ENCODE measurements around the gene ZNF579. TPM values are rescaled to one million over a fixed set of nuclear protein-coding genes. Genes with fewer than 3 reads are reported as not detected.

ZNF579 gene
- total RNA-seq, 1 experiment from 2014 or later, result 7.9 TPM

DNA sequence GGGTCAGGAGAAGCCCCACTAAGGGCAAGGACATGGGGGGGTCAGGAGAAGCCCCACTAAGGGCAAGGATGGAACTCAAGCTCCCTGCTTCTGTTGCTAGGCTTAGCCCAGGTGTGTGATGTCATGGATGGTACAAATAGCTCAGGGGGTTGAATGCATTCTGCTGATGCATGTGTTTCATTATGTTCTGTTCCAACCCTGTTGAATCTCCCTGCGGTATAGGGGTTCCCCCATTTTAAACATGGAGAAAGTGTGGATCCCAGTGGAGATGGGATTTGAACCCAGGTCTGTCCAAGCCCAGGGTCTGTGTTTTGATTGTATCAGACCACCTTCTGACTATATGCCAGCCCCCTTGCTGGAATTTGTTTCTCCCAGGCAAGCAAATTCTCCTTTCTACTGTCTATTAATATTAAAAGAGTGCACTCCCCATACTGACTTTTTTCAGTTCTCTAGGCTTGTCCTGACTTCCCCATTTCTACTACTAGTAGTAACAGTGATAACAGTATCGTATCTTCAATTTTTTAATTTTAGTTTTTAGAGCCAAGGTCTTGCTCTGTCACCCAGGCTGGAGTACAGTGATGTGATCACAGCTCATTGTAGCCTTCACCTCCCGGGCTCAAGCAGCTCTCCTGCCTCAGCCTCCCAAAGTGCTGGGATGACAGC is 31.5 kb upstream of the ZNF579 start:
- no peak for DNase-seq (ENCODE audit: low spot score)

DNA sequence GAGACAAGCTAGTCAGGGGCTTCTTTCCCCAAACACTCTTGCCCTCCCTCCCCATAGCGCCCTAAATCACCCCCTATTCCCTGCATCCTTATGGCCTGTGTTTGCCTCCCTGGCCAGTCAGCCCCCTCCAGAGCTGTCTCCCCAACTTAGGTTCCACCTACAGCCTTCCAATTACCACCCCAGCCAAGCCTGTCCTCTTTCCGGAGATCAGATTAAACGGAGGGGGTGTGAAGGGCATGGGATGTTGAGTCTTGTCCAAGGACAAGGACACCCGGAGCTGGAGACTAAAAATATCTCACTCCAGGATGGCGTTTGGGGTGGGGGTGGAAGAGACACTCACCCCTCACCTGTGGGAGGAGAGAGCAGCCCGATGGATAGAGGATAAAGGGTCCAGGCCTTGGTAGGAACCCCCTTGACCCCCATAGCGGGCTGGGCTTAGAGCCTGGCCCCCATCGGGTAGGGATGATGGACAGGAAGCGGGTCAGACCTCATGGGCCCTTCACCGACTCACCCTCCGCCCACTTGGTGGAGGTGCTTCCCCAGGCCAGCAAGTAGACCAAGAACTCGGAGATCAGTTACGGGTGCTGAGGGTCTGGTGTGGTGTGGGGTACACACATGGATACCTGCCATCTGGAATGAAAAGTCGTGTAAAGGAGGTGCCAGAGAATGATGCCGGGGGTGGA is 30.8 kb upstream of the ZNF579 start:
- no peak for DNase-seq (ENCODE audit: low spot score)

DNA sequence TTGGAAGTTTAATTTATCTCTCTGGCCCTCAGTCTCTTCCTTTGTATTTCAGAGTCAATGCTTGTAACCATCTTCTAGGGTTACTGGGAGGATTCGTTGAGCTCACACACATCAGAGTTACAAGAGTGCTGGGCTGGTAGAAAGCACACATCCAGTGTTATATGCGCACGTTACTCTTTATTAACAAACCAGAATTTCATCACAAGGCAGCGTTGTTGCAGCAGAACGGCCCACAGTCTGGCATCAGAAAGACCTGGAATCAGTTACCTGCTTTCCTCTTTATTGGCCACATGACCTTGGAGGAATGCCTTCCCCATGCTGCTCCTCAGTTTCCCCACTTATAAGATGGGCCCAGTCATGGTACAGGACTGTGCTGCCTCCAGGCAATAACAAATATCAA is 28.7 kb upstream of the ZNF579 start:
- no peak for DNase-seq (ENCODE audit: low spot score)

DNA sequence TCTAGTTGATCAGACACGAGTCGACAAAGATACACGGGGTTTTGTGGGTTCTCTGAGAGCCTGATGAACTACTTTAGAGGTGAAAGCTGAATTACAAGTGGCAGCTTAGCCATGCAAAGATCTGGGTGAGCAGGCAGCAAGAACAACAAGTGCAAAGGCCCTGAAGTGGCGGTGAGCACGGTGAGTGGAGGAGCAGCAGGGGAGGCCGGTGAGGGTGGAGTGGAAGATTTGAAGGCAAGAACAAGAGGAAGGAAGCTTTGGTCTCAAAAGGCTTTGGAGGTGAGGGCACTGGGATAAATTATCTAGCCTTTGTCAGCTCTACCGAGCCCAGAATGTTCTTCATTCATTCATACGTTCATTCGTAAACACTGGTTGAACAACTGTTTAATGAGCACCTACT is 26.2 kb upstream of the ZNF579 start:
- no peak for DNase-seq (ENCODE audit: low spot score)

DNA sequence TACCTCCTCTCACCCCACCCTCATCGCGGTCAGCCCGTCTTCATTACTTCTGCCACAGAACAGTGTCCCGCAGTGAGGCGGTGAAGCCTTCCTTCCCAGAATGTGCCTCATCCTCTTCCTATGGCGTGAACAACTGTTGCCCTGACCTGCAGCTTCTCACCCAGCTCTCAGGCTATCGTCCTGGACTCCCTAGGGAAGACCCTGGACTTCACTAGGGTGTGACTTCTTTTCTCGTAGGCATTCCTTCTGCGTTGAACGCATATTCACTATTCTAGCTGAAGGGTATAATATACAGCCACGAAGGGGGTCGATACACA is 25.8 kb upstream of the ZNF579 start:
- DNase-seq (ENCODE audit: low spot score), result no peak

DNA sequence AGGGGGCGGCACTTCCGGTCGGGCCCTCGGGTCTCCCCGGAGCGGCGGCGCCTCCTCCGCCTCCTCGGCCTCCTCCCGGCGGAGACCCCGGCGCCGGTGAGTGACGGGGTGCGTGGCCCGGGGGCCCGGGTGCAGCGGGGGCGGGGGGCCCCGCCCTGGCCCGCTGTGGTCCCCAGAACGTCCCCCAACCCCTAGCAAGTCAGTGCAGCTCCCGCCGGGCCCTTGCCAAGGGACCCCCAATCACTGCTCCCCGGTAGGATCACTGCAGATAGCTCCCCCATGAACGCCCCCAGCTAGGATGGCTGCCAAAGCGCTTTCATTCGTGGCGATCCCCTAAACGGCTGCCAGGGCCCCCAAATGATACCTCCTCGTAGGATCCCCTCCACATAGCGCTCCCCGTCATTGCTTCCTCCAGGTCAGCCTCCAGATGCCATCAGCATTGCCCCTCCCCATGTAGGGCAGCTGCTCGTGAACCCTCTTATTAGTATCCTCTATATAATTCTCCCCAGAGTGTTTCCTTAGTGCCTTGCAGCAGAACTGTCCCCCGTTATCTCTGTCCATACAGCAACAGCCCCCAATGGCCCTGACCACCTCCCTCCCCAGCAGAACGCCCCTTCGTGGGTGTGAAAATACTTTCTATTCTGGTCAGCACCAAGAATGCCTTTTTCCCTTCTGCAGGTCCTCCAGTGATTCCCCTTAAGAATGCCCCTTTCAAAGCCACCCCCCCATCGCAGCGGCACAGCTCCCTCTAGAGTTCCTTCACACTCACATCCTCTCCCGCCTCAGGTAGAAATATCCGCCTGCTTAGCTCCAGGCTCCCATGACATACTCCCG is 25.2 kb upstream of the ZNF579 start, which contains the start of gene ZNF865:
ZNF865 (plus strand) TSS at position 11 of the 834 bp plus-strand sequence. CDS start 7,972 bp downstream, outside the sequence.
- peak; percentile 94 for DNase-seq (ENCODE audit: low spot score)

DNA sequence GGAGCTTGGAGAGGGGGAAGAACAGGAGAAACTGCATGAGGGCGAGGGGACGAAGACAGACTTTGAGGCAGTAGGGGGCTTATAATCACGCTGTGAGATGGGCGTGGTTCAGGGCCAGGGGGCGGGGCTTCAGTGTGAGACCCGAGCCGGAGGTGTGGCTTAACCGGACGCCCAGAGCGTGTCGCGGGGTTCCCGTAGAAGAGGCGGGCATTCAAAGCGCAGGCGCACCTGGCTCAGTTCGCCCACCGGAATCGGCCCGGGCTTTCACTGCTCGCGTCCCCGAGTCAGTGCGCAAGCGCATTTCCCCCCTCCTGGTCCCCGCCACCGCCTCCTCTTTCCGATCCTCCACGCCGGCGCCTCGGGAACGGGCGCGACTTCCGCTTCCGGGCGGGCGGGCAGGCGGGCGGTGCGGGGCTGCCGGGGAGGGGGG is 24.6 kb upstream of the ZNF579 start:
- peak; percentile 100 for DNase-seq (ENCODE audit: low spot score)

DNA sequence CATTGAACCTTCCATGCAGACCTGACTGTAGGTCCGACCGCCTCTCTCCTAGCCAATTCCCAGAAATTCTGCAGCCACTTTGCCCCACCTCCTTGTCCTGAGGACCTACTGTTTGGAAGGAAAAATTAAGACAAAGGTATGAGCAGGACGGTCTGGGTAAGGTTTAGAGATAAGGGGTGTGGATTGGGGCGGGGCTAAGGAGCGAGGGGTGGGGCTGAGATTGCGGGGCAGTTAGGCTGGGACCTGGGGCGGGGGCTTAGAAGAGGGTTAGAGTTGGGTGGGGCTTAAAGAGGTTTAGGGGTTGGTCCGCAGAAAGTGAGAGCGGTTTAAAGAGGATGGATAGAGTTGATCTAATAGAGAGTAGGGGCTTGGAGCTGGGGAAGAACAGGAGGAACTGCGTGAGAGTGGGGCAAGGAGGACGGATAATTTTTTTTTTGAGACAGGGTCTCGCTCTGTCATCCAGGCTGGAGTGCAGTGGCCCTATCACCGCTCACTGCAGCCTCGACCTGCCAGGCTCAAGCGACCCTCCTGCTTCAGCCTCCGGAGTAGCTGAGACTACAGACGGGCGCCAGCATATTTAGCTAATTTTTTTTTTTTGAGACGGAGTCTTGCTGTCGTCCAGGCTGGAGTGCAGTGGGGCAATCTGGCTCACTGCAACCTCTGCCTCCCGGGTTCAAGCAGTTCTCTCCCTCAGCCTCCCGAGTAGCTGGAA is 23.1 kb upstream of the ZNF579 start:
- DNase-seq (ENCODE audit: low spot score), result no peak

DNA sequence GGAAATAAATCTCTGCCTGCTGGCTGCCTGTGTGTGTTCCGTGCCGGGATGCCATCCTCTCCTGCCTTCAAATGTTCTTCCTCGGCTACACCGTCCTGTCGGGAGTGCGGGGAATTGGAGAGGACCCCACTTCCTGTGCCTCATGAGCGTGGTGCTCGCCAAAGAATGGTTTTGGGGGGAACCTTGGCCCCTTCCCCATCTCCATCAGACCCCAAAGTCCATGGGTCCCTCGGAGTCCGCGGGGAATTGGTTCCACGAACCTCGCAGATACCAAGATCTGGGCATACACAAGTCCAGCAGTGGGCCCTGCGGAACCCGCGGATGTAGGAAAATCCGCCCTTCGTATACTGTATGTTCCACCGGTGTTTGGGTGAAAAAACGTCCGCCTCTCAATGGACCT is 22.5 kb upstream of the ZNF579 start:
- no peak for DNase-seq (ENCODE audit: low spot score)

DNA sequence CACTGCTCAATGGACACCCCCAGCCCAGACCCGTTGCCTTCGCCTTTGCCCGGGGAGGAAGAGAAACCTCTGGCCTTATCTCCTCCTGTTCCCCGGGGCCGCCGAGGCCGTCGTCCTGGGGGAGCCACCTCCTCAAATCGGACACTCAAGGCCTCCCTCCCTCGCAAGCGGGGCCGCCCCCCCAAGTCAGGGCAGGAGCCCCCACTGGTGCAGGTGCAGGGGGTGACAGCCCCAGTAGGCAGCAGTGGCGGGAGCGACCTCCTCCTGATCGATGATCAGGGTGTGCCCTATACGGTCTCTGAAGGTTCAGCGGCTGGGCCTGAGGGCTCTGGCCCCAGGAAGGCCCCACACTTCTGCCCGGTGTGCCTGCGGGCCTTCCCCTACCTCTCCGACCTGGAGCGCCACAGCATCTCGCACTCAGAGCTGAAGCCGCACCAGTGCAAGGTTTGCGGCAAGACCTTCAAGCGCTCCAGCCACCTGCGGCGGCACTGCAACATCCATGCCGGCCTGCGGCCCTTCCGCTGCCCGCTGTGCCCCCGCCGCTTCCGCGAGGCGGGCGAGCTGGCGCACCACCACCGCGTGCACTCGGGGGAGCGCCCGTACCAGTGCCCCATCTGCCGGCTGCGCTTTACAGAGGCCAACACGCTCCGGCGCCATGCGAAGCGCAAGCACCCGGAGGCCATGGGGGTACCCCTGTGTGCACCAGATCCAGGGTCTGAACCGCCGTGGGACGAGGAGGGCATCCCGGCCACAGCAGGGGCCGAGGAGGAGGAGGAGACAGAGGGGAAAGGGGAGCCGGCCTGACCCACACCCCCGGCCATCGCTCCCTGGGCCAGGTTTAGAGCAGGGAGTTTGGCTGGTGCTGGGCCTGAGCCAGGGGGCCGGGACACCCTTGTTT is 21.7 kb upstream of the ZNF579 start:
- DNase-seq (ENCODE audit: low spot score), result no peak

DNA sequence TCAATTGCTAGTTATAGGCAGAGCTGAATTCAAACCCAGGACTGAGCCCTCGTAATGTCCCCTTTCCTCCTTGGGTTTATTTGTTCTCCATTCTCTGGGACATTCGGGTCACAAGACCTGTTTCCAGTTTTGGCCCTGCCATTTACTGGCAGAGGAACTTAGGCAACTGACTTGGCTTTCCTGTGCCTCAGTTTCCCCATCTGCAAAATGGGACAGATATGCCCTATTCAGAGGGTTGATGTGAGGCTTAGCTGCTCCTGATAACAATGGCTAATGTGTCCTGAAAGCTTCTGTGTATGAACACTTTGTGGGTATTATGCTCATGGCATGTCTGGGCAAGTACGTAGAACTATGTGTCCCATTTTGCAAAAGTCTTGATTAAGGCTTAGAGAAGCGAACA is 20.4 kb upstream of the ZNF579 start:
- DNase-seq (ENCODE audit: low spot score), result no peak

DNA sequence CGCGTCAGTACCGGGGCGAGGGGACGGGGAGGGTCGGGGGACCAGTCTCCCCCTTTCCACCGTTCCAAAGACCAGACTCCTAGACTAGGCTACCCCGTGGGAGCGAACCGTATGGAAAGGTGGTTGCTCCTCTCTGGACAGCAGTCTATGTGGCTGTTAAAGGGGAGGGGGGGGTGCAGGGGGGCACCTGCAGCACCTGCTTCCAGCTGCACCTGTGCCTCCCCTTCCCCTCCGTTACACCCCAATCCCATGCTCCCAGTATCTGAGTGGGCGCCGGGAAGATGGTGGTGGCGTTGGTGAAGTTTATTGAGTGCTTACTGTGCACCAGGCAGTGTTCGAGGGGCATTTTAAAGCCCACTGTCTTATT is 20.0 kb upstream of the ZNF579 start:
- DNase-seq (ENCODE audit: low spot score), result no peak

DNA sequence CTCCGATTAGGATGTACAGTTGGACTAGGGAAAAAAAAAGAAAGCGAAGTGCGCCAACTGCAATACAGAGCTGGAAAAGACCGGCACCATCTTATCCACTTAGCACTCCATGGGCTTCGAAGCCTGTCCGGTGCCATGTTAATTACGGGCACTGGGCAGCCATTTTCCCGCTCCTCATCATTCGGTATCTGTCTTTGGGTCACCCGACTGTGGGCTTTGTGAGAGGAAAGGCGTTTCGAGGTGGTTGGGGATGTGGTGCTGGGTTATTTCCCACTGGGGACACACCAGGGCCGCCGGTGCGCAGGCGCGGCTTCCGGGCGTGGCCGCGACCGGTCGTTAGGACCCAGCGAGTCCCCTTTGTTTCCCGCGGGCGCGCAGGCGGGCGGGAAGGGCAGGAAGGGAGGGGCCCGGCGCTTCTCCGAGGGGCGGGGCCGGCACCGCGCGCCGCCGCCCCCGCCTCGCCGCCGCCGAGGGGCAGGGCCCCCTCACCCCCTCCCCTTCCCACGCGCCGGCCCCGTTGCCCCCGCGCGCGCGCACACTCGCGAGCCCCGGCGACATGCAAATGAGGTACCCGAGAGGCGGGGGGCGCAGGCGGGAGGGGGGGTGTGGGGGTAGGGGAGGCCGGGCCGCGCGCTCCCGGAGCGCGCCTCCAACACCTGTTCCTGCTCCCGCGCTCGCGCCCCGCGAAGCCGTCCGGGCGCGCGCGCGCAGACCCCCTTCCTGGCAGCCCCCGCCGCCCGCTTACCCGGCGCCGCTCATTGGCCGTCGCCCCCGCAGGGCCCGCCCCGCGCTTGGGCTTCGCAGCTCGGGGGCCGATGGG is 19.4 kb upstream of the ZNF579 start, which contains the start of gene ZNF524:
ZNF524 (plus strand) TSS at position 447 of the 820 bp plus-strand sequence. CDS start 1,825 bp downstream, outside the sequence.
- no peak for DNase-seq (ENCODE audit: low spot score)

DNA sequence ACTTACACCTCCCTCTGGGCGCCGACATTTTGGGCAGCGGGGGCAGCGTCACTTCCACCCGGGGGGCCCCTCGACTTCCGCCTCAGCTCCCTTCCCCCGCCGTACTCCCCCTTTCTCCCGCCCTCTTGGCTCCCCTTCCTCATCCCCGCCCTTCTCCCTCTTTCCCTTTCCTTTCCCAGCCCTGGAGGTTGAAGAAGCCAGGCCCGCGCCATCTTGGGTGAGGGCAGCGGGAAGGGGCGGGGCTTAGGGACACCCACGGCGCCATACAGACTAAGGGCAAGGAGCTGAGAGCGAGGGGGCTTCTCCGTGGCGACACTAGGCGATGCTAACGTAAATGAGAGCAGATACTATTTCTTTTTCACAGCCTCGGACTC is 18.8 kb upstream of the ZNF579 start, which contains the start of gene FIZ1:
FIZ1 (minus strand) TSS at position 50 of the 374 bp plus-strand sequence. CDS start 1,652 bp downstream, outside the sequence.
- peak; percentile 99 for DNase-seq (ENCODE audit: low spot score)

DNA sequence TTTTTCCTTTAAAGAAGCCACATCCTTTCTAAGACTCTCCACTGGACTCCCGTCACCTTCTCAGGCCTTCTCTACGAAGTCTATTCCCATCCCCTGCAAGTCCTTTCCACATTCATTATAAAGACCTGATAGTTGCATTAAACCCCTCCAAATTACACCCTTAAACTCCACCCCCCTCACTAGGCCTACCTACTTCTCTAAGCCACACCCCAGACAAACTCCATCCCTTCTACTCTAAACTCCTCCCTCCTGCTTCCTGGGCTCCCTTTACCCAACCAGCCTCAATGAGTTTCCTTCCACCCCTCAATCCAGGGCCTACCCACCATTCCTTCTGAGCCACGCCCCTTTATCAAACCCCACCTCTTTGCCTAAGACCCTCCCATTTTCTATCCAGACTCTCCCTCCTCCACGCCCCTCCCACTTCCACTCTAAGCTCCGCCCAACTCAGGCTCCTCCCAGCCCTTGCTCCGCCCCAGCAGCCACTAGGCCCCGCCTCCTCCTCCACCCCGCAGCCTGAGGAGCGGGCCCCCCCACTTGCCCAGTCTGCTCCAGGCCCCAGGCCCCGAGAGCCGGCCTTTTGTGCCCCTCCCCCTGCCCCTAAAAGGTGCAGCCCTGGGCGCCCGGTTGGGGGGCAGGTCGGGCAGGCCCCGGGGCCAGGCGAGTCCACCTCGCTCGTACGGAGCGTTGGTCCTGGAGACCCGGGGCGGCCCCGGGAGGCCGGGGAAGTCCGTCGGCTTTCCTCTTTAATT is 18.2 kb upstream of the ZNF579 start:
- peak; percentile 99 for DNase-seq (ENCODE audit: low spot score)

DNA sequence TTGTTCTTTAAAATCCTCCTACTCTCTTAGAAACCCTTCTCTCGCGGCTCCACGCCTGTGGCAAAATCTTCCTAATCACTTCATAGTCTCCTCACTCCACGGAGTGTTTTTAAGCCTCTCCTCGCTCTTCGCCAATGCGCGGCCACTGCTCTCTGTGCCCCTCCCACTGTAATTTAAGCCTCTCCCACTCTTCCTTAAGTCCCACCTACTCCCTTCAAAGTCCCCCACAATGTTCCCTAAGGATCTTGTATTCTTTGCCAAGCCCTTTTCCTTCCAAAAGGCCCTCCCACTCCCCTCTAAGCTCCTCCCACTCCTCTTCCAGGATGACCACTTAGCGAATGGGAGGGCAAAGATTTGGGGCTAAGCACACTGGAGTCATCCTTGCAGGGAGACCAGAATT is 17.4 kb upstream of the ZNF579 start:
- no peak for DNase-seq (ENCODE audit: low spot score)

DNA sequence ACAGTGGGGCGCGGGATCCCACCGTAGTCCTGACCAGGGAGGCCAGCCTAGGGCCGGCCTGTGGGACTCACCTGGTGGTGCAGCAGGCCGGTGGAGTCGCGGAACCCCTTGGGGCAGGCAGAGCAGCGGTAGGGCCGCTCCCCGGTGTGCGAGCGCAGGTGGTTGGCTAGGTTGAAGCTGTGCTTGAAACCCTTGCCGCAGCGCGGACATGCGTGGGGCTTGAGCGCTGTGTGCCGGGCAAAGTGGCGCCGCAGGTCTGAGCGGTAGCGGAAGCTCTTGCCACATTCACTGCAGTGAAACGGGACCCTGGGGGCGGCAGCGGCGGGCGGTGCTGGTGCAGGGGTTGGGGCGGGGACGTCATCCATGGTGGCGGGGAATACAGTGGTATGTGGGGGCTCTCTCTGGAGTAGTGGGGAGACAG is 16.9 kb upstream of the ZNF579 start:
- DNase-seq (ENCODE audit: low spot score), result no peak

DNA sequence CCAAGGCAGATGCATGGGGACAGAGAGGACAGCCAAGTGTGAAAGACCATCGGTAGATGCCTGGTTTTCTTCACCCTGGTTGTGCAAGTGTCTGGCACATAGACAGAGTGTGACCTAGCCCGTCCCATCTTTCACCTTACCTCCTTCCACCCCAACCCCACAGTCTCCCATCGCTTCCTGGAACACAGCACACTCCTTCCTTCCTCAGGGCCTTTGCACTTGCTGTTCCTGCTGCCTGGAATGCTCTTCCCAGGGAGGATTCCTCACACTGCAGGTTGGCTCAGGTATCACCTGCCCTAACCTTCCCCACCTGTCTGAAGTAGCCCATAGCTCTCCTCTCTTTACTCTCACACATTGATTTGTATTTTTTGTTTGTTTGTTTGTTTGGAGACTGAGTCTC is 15.7 kb upstream of the ZNF579 start:
- no peak for DNase-seq (ENCODE audit: low spot score)

DNA sequence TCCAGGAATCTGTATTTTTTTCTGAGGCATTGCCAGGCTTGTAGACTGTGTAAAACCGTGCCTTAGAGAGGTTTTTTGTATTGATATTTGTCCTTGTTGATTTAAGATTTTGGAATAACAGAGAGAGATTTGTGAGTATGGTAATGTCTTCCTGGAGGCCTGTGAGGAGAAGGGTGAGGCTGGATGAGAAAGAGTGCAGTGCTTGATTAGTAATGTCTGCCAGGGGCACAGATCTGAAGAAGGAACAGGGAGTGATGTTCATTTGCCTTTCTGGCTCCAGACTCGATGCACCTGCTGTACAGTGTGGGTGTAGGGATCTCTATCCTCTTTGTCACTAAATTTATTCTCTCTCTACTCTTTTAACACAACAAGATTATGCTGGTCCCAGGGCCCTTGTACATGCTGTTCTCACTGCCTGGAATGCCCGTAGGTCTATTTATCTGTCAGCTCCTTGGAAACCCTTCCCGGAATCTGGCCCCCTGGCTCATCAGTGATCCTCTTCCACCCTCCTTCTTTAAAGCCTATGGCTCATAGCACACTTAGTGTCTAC is 14.4 kb upstream of the ZNF579 start:
- no peak for DNase-seq (ENCODE audit: low spot score)
